SW 1271 (cell line): Measurements from ENCODE around the gene STEAP3.

Experiments used
- DNase-seq, 2 experiments: peaks; one replicate each; lab custom pipeline; 2025; lab: John Stamatoyannopoulos, UW

Gene STEAP3

GRCh38 chr2:119292226-119292625 is 68.6 kb downstream of the STEAP3 start:
- DNase-seq = no peak

- DNase-seq = no peak
These were observed 69.6 kb downstream of the STEAP3 start for GRCh38 chr2:119293254-119293653.

DNA sequence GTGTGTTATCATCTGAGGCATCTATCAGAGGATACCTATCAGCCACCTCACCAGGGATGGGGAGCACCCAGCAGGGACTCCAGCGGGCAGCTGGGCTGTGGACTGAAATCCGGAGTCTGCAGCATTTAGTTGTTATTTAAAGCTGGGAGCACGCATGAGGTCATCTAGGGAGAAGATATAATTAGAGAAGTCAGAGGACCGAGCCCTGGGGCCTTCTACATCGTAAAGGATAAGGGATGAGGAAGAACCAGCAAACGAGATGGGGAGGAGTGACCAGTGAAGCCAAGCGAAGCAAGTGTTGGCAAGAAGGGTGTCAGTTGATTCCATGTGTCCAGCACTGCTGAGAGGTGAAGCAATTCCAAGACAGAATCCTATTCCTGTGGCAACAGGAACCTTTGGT is 70.3 kb downstream of the STEAP3 start:
- no peak for DNase-seq

DNA sequence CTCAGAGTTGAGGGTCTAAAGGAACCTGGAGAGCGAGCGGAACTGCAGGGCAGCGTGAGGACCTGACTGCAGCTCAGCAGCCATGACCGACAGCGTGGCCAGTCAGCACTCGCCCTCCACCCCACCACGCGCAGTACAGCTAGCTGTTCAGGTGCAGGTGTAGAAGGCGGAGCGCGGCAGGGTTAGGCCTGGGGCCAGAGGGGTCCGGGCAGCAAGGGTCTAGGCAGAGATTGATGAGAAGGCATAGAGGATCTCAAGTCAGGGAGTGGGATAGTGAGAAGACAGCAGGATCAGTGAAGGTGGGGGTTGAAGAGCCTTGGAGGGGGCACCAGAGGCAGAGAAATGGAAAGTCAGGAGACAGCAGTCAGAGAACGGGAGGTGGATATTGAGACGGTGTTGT is 71.0 kb downstream of the STEAP3 start:
- DNase-seq = no peak

DNA sequence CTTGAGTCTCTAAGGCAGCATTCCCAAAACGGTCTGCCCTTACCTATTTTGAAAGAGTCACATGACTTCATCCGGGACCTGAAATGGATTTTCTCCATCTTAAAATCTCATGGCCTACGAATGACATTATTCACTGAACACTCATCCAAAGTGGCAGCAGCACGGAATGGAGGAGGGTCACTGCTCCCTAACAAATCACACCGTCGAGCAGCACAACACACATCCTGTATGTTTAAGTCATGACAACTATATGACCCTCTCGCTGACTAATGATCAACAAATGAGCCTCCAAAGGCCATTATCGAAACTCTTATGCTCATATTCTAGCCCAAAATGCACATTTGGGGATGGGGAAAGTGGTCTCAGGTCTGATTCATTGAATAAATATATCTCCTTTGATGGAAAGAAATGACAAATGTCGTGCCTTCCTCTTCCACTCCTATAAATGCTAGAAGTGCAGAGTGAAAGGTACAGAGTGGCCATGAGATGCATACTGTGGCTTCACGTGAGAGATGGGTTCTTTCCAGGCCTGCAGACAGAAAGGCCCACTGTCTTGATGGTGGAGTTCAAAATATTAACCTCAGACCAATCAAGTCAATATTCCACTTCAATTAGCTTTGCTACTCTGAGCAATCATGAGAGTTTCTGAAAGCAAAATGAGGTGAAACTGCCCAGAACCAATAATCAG is 72.2 kb downstream of the STEAP3 start:
- DNase-seq = no peak

DNA sequence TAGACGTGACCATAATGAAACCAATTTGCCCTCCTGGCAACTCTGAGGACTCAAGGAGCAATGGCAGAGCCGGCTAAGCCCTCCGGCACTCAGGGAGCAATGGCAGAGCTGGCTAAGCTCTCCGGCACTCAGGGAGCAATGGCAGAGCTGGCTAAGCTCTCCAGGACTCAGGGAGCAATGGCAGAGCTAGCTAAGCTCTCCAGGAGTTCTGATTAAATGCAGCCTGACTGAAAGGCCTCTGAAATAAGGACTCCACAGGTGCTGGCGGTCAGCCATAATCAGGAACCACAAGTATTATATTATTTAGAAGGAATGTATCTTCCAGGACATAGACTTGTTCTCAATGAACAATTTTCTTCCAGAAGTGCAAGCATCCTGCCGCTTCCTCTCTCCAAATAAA is 77.8 kb downstream of the STEAP3 start:
- DNase-seq = no peak

- DNase-seq = no peak
These were observed 81.2 kb downstream of the STEAP3 start for GRCh38 chr2:119304847-119305246.

- no peak for DNase-seq
These were observed 82.0 kb downstream of the STEAP3 start for GRCh38 chr2:119305497-119306195.

DNA sequence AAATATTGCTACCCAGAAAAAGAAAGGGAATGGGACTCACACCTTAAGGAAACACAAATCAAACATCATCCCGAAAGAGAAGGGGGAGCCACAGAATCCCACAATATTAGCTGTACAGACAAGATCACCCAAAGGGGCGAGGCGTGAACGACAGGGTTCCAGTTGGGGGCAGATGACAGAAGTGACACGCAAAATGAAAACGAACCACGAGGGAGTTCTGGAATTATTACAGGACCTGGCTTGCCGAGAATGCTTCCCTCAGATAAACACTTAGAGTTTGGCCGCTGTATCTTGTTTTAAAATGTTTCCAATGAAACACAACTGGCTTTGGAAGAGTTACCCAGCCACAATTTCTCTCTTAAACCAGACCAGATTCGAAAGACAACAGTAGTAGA is 82.6 kb downstream of the STEAP3 start:
- DNase-seq = no peak

GRCh38 chr2:119307419-119308140 is 83.9 kb downstream of the STEAP3 start:
- DNase-seq = no peak

- no peak for DNase-seq
These were observed 85.2 kb downstream of the STEAP3 start for GRCh38 chr2:119308793-119309330.

DNA sequence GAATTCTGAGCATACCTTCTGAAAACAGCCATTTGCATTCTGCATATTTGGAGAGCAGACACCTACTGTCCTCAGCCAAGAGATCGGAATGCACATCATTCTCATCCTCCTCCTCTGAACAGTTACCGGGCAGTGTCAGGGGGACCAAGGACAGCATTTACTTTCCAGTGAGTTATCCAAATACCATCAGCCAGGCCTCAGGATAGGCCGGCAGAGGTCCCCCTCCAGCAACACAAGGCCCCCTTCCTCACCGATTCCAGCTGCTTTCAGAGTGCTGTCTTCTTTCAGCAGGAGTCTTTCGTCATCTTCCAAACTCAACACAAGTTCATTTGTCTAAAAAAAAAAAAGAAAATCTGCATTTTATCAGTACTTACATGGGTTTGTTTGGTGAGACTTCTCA is 87.7 kb downstream of the STEAP3 start:
- DNase-seq = no peak

DNA sequence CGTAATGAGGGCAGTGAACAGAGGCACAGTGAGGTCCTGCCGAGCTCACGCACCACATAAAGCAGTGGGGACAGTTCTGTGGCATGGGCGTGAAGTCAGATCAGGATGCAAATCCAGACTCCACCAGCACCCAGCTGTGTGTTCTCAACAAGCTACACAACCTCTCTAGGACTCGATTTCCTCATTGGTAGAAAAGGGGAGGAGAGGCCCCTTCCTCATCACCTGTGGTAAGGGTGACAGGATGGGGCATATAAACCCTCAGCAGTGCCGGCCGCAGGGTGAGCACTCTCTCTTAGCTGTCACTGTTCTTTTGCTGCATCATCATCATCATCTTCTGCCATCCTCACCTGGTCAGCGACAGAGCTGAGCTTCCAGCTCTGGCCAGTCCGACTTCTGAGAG is 88.2 kb downstream of the STEAP3 start:
- no peak for DNase-seq
